GM12801 (cell line): ENCODE measurements around the gene ROR2.

Experiments
- CTCF ChIP-seq: IDR thresholded peaks from one replicate; pipeline ENCODE4 v1.5.1; 2011; ENCODE audit warnings: control low read depth; ENCODE audit not compliant: insufficient read length; ENCODE audit errors: extremely low read depth

The ROR2 gene

GRCh38 chr9:91644433-91644832 is 305.6 kb downstream of the ROR2 start:
- TF ChIP-seq CTCF: no peak

GRCh38 chr9:91643481-91644077 is 306.4 kb downstream of the ROR2 start:
- no peak for TF ChIP-seq CTCF

- no peak for TF ChIP-seq CTCF
Observed at GRCh38 chr9:91642771-91643170, 307.3 kb downstream of the ROR2 start.

GRCh38 chr9:91640428-91640827 is 309.6 kb downstream of the ROR2 start:
- TF ChIP-seq CTCF: no peak

GRCh38 chr9:91639054-91639453 is 311.0 kb downstream of the ROR2 start:
- TF ChIP-seq CTCF: no peak

GRCh38 chr9:91629718-91630117 is 320.3 kb downstream of the ROR2 start:
- no peak for TF ChIP-seq CTCF

GRCh38 chr9:91628892-91629291 is 321.1 kb downstream of the ROR2 start:
- TF ChIP-seq CTCF: no peak
